Right renal cortex interstitium (tissue), 3 donors: ENCODE data around the gene KLF1. TPM values are rescaled to one million over a fixed set of nuclear protein-coding genes. Genes with fewer than 3 reads are reported as not detected.
"Not testable (repeated sequence)": the region's sequence is repeated elsewhere in the genome, so short reads cannot be mapped to it uniquely, and the experiment has no call there.

ENCODE experiments used
- DNase-seq, 3 donors: peaks; one replicate each; pipeline ENCODE4 v3.0.0-alpha.2; 2013; ENCODE audit warnings: low read depth in 3 of 3, low spot score in 2 of 3
- polyA plus RNA-seq, 3 donors: library from polyadenylated mRNA; unstranded; fragments of 120-200 nt; gene quantifications; one replicate each; pipeline ENCODE4 v1.2.1, GENCODE V29; 2013; ENCODE audit not compliant: insufficient read length in 3 of 3

The KLF1 gene
- under 1 TPM; 0.39 to 0.44 (median 0.40) TPM for polyA plus RNA-seq

DNA sequence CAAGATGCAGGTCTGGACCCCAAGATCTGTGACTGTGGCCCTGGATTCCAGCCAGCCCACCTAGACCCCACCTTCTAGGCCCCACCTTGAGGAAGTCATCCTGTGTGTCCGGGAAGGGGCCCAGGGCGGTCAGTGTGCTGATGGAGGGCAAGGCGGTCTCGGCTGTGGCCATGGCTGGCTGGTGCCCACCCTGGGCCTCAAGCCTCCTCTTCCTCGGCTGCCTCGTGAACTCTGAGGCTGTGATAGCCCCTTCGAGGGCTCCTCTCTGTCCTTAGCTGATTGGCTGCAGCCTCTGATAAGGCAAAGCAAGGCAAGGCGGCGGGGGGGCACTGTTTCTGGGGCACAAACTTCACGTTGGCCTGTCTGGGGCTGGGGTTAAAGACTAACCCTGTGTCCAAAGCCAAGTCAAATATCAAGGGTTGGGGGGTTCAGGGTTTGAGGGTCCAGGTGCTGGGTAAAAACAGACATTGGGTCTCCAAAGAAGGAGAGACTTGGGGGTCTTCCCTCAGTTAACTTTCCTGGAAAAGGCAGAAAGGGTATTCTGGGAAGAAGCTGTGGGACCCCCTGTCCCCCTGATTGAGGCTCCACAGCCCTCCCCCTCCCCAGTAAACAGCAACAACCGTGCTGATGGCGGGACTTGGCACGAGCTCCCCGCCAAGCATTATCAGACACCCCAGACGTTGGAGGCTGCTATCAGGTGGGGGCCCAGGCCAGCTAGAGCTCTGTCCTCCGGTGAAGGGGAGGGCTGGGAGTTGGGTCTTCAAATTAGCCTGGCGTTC lies at the start of gene KLF1:
Gene KLF1 (minus strand): TSS at position 233 of the 779 bp plus-strand sequence. CDS start 61 bp downstream, at position 172.
- DNase-seq = no peak

DNA sequence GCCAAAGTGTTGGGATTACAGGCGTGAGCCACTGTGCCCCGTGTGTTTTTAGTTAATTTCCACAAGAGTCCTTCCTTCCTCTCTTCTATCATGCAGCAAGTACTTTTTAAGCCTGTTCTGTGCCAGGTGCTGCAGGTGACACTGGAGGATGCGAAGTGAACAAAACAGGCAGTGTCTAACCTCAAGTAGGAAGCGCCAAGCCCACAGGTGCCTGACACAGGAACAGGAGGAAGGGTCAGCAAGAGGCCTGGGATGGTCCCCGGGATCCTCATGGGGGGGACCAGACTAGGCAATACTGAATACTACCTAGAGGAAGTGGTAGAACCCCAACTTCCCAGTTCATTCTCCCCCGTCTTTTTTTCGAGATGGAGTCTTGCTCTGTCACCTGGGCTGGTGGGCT lies 49.6 kb upstream of the KLF1 start:
- DNase-seq = no peak

DNA sequence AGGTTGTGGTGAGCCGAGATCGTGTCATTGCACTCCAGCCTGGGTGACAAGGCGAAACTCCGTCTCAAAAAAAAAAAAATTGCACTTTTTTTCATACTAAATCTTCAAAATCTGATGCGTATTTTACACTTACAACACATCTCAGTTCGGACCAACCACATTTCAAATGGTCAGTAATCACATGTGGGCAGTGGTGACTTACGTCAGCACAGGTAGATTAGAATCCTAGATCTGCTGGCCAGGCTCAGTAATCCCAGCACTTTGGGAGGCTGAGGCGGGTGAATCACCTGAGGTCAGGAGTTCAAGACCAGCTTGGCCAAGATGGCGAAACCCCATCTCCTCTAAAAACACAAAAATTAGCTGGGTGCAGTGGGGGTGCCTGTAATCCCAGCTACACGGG lies 48.1 kb upstream of the KLF1 start:
- DNase-seq = no peak

DNA sequence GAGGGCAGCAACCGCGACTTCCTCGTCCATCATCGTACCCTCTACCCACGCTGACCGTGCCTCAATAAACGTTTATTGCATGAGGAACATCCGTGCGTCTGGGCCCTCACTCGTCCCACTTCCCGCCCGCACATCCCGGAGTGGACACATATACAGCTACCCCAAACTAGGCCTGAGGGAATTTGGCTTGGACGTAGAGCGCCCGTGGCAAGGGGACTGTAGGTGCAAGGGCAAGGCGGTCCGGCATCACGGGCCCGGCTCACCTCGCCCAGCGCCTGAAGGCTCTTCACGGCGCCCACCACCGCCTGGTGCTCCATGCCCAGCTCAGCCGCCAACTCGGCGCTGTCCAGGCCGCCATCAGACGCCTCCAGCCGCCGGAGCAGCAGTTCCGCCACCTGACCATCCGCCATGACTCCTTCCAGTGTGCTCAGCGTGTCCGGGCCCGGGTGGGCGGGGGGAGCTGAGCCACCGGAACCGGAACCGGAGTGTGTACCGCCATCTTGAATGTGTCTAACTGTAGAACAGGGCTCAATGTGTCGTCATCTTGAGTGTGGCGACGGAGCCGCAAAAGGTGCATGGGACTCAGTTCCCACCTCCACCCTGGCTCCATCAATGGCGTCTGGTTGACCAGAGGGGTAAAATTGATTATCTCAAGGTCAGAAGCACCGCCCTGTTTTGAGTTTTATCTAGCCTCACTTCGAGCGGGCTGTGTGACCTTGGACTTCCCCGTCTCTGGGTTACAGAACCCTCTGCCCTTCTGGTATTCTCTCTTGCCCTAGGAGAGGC lies 46.5 kb upstream of the KLF1 start, which contains the start of gene FARSA:
Gene FARSA (minus strand): TSS at position 425 of the 786 bp plus-strand sequence. CDS start 15 bp downstream, at position 410.
- peak in 1 of 3 donors; percentile 82 for DNase-seq

DNA sequence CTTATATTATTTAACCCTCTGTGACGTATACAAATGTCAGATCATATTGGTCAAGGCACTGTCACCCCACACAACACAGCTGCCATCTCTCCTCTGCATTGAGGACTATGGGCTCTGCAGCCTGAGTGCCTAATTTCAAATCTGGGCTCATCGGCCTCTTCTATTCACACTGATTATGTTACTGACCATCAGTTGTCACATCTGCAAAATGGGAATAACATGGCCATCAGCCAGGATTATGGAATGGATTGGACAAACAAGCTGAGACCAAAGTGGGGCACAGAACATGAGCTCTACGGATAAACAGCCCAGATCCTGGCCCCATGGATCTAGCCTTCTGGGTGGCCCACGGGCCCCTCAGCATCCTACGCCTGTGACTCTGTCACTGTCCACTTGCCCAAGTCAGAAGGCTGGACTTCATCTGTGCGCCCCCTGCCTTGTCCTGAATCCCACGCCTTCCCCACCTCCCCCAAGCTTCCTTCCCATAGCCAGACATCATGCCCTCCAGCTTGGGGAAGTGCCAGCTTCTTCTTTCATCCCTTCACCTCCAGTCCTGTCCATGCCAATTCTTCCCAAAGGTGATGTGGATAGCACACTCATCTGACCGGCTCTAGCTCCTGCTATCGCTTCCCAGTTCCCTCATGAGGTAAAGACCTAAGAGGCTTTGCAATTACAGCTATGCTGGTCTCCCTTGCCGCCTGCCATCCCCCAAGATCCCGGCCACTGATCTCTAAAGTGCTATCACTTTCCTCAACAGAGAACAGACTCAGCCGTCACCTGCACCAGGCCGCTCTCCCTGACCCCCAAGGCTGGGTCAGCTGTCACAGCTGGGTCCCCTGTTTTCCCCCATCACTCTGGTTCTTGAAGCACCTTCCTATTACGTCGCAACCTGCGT lies 45.6 kb upstream of the KLF1 start:
- DNase-seq = no peak

DNA sequence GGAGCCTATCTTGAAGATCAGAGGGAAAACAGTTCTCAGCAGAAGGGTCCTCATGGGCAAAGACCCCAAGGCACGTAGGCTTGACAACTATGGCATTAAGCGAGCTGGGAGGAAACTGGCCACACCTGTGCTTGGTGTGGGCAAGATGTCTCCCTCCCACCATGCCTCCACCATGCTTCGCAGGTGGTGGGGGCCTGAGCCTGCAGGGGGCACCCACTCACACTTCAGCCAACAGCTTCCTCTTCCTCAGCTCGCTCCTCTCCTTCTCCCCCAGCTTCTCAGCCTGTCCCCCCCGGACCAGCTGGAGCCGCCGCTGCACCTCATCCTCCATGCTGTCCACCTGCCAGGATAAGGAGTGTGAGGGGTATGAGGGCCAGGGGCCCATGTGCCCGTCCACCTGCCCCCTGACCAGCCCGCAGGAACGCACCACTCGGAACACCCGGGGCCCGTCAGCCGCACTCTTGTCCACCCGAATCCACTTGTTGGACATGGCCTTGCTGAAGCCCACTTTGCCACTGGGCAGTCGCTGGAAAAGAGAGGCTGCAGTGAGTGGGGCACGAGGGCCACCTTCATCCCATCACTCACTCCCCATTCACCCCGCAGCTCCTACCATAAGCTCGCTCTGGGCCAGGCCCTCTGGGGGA lies 43.1 kb upstream of the KLF1 start:
- no peak for DNase-seq

DNA sequence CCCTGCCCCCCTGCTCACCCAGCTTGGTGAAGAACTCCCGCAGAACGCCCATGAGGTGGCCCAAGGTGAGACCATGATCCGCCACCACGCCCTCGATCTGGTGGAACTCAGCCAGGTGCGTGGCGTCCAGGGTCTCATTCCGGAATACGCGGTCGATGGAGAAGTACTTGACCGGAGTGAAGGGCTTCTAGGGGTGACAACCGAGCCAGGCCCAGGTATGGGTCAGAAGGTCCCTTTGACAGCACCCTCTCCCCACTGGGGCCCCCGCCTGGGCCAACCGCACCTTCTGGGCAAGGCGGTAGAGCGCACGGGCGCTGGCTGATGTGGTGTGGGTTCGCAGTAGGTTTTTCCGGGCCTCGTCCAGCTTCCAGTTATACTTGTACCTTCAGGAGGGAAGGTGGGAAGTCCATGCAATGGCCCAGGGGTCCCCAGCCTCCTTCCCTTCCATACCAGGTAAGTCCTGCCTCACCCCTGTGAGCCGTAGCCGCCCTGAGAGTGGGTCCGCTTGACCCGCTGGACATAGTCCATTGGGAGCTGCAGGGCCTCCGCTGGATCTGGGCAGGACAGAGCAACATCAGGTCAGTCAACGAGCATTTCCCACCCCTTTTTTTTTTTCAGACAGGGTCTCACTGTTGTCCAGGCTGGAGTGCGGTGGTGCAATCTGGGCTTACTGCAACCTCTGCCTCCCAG lies 37.8 kb upstream of the KLF1 start:
- no peak for DNase-seq

DNA sequence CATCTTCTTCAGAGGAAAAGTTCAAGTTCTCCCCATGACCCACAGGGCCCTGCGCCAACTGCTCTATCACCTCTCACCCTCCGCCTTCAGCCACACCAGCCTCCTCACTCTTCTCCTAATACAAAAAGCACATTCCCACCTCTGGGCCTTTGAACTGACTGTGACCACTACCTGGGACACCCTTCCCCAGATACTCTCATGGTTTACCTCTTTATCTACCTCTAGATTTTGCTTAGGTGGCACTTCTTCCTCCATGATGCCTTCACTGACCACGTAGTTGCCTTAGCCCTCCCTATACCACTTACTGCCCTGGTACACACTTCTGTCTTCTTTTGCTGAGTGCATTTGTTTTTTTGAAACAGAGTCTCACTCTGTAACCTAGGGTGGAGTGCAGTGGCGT lies 36.0 kb upstream of the KLF1 start:
- no peak for DNase-seq

DNA sequence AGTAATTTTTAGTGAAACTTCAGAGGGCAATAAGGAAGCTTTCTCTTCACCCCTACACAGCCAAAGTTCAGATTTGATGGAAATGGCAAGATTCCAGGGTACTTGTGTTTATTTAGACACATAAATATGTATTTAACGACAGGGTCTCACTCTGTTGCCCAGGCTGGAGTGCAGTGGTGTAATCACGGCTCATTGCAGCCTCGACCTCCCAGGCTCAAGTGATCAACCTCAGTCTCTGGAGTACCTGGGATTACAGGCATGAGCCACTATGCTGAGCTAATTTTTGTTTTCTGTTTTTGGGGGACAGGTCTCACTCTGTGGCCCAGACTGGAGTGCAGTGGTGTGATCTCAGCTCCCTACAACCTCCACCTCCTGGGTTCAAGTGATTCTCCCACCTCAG lies 34.0 kb upstream of the KLF1 start:
- DNase-seq = no peak

DNA sequence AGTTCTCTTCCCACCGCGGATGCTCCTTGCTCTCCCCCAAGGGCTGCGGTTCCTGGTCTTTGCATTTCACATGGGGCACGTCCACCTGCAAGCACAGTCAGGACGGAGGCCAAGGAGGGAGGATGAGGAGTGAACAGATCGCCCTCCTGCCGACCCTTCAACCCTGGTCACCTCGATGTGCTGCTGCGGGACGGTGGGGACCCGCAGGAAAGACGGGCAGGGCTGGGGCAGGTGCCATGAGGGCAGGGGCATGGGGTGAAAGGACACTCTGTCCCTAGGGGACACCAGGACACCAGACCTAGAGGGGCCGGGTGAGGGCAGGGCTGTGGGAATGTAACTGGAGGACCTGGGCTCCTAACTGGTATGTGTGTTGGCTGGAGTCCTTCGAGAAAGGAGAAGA lies 31.3 kb upstream of the KLF1 start:
- DNase-seq = no peak

DNA sequence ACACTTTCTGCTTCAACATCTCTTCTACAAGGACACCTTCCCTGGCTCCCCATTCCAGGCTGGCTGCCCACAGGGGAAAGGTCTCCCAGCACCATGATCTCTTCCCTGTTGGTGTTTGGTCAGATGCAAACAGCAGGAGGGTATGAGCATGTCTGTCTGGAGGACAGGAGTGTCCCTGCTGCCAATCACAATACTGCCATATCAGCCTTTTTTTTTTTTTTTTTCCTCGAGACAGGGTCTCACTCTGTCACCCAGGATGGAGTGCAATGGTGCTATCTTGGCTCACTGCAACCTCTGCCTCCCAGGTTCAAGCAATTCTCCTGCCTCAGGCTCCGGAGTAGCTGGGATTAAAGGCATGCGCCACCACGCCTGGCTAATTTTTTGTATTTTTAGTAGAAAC lies 28.9 kb upstream of the KLF1 start:
- DNase-seq = not testable (repeated sequence)

DNA sequence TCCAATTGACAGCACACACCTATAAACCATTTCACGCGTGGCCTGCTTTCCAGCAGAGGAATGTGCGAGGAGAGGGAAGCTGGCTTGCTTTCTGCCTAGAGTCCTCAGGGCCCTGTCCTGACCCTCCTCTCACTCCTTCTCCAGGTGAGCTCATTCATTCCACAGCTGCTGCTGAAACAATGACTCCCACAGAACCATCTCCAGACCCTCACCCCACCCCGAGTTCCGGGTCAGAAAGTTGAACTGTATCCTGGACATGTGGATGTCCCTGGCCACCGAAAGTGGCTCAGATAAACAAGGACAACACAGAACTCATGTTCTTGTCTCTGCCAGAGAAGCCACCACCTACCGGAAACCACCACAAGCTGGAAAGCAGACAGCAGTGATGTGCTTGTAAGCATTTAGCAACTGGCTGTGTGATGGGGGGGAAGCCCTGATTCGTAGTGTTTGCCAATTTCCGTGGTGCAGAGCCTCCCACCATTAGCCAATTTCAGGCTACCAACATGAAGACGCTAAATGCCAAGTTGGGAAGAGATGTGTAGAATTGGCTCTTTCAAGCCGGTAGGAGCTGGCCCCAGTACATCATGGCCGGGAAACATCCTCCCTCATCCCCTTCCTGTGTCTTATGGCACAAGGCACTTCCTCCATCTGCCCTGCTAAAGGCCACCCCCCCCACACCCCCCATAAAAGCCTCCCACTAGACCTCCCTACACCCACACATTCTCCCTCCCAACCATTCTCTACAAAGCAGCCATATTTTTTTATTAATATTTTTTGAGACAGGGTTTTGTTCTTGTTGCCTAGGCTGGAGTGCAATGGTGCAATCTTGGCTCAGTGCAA lies 27.1 kb upstream of the KLF1 start:
- DNase-seq = no peak

DNA sequence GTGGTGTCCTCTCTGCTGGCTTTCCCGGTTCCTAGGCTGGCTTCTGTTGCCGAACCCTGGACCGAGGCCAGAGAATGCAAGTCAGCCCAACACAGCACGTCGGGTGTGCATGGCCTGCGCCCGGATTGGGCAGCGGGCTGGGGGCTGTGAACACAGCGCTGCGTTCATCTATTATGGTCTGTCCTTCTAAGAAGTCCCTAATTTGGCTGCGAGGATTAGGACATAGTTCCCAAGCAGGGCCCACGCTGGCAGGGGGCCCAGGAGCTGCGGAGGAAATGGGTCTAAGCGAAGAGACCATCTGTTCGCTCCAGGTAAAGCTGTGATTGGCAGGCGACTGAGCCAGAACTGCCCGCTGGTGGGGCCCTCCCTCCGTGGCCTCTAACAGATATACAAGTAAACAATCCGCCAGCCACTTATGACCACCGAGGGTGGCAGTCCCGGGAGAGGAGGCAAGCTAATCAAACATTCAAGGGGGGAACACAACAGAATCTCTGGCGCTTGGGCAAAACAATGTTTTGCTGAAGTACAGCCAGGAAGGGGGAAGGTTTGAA lies 26.1 kb upstream of the KLF1 start:
- DNase-seq = peak in 1 of 3 donors; percentile 42

DNA sequence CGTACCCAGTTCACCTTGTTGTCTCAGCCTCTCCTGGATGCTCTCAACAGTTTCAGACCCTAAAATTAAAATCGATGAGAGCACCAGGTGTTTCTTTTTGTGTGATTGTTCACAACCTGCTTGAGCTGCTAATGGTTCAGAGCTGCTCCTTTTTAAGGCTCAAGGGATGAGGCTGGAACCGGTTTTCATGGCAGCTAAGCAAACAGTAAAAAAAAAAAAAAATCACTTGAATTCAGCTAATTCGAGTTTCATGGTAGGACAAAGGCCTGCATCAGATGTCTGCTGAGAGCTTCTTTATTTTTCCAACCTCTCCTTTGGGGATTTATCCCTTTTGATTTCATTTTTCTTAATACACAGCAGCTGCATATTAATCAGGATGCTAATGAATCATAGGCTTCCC lies 25.6 kb upstream of the KLF1 start:
- DNase-seq = no peak

DNA sequence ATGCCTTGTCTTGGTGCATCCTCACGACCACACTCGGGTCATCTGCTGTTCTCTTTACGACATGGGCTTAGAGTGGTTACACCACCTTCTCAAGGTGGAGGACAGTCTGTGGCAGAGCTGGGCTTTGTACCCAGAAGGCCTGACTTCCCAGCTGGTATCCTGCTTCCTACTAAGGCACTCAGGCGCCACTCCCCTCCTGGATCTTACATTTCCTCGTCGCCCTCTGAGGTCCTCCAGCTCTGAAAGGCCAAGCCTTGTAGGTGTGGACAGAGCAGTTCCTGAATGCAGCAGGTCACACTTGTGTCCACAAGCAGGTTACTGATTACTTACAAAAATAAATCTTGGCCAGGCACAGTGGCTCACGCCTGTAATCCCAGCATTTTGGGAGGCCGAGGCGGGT lies 20.2 kb upstream of the KLF1 start:
- DNase-seq = no peak

DNA sequence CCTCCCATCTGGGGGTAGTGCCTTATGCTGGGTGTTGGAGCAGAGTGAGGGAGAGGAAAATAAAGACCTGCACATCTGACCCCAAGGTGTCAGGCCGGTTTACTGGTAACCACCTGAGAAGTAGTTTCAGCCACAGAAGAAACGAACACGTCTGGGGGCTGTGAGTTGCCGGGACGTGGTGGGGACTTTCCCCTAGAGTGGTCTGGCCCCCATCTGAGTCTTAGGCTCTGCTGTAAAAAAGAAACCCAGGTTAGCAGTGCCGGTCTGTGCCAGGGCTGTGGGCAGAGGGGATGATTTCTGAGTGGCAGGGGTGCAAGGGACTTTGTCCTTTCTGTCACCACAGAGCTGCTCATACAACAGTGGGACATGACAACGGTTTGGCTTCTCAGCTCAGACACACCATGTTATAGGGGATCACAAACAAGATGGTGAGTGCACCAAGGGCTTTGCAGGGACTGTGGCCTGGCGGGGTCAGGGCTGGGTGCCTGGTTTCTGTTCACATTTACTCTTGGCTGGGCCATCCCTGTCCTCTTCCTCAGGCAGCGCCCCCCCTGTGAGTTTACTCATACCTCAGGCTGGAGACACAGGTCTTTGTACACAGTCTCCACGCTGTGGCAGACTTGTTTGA lies 13.0 kb upstream of the KLF1 start:
- no peak for DNase-seq

DNA sequence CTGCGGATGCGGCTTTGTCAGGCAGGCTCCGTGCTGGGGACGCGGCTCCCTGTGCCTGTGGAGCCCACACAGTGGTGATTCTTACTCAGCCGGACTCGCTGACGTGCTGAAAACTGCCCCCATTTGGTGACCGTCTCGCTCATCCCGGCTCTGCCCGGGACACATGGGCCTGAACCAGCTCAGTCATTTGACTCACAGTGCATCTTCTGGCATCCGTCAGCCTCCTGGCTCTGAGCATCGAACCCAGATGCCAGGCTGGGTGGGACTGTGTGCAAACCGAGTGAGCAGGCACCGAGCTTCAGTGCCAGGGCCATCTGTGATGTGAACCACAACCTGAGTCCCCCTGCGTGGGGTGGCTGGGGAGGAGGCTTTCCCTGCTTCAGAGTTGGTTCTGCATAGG lies 9.5 kb upstream of the KLF1 start:
- DNase-seq = no peak

DNA sequence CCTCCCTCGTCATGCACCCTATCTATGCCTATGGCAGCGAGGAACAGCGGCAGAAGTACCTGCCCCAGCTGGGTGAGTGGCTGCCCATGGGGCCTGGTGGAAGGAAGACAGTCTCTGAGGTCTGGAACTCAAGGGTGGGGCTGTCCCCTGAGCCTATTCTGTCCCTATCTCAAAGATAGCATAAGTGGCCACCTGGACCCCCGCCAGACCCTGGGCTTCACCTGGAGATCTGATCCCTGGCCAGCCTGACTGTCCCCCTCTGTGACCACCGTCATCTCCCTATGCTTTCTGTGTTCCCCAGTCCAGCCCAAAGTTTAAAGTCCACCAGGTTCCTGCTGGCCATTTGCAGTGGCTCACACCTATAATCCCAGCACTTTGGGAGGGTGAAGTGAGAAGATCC lies 6.6 kb upstream of the KLF1 start:
- no peak for DNase-seq
